SK-N-MC (cell line): ENCODE results near the gene CCDC154.

Source experiments
- DNase-seq: peaks from one replicate; pipeline ENCODE4 v3.0.0-alpha.2; 2011; ENCODE audit warnings: low read depth, low spot score
- H3K27ac ChIP-seq: fragments of 200-600 bp; sonication (generic); 2 replicates; pipeline ENCODE4 v1.5.1; 2016; ENCODE audit warnings: mixed run types
- H3K36me3 ChIP-seq: fragments of 200-600 bp; sonication (generic); 2 replicates; pipeline ENCODE4 v1.6.1; 2017; ENCODE audit warnings: antibody characterized with exemption, low read length, mixed read lengths; ENCODE audit not compliant: insufficient read depth
- H3K4me3 ChIP-seq: fragments of 200-600 bp; sonication (generic); 2 replicates; pipeline ENCODE4 v1.5.1; 2016
- H3K9ac ChIP-seq: fragments of 200-600 bp; sonication (generic); 2 replicates; pipeline ENCODE4 v1.8.0; 2017; ENCODE audit warnings: mixed run types, mixed read lengths; ENCODE audit not compliant: insufficient read length
- H3K9me3 ChIP-seq: fragments of 200-600 bp; sonication (generic); 2 replicates; pipeline ENCODE4 v1.6.1; 2017; ENCODE audit warnings: low read depth, mild to moderate bottlenecking, antibody characterized with exemption, low read length, moderate library complexity, mixed read lengths
- EZH2 ChIP-seq: fragments of 200-600 bp; sonication (generic); IDR thresholded peaks from one replicate; pipeline ENCODE4 v1.6.1; 2017; ENCODE audit warnings: antibody characterized with exemption
- FOXP2 ChIP-seq: optimal IDR thresholded peaks from 2 replicates; pipeline ENCODE3; 2011; ENCODE audit warnings: mild to moderate bottlenecking, moderate library complexity; ENCODE audit not compliant: insufficient read depth; ENCODE audit errors: extremely low read length, control extremely low read depth
- POLR2AphosphoS5 ChIP-seq: IDR thresholded peaks from 2 replicates; pipeline ENCODE4 v1.6.1; 2012; ENCODE audit warnings: mild to moderate bottlenecking, low read depth, low read length, borderline replicate concordance

Gene CCDC154

DNA sequence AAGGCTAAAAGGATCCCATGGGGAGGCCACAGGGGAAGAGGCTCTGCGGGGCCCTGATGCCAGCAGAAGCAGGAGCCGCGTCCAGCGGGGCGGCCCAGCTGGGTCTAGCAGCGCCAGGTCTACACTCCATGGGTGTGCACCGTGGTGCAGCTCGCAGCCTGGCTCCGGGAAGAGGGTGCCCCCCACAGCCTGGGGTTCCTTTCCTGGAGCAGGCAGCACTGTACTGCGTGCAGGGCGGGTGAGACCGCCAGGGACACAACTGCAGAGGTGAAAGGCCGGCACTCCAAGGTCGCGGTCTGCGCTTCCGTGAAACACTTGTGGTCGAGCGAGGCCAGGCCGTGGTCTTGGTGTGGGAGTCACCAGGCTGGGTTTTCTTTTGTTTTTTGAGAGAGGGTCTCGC lies 6.5 kb upstream of the CCDC154 start:
- H3K4me3 ChIP-seq, result no peak overlapping the region
- H3K9me3 ChIP-seq, result no peaks in the 10 kb centered on the region
- H3K9ac ChIP-seq, result no peak overlapping the region
- no peak for DNase-seq
- H3K27ac ChIP-seq, result no peak overlapping the region
- TF ChIP-seq POLR2AphosphoS5 (no peak), FOXP2 (no peak), EZH2 (no peak)
- H3K36me3 ChIP-seq, result peaks cover 5% of the 10 kb centered on the region; the same call in 1 of the 2 replicates

- TF ChIP-seq FOXP2, result no peak
- no peak for TF ChIP-seq EZH2
- no peak for TF ChIP-seq POLR2AphosphoS5
- Histone ChIP-seq H3K27ac (no peak overlapping the region), H3K9ac (no peak overlapping the region)
These were observed 5.9 kb upstream of the CCDC154 start for GRCh38 chr16:1450218-1450617.

DNA sequence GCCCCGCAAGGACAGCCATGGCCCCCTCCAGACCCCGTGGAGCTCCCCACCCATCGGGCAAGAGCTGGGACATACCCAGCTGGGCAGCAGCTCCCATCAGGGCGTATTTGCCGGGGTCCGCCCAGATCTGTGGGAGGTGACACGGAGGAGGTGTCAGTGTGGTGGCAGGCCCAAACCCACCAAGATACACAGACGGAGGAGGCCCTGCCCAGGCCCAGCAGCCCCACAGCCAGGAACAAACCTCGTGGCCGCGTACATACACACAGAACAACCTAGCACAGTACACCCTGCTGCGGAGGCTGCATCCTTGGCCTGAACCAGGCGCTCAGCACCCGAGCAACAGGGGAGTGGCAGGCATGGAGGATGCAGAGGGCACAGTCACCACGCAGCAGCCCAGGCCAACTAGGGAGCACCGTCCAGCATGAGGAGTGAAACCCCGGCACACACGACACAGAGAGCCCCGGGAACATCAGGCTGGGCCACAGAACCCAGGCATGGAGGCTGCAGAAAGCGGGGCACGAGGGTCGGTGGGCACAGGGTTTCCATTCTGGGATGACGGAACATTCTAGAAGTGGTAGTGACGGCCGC lies 4.9 kb upstream of the CCDC154 start:
- TF ChIP-seq EZH2, result no peak
- no peak for TF ChIP-seq POLR2AphosphoS5
- TF ChIP-seq FOXP2, result no peak
- no peak overlapping the region for H3K27ac ChIP-seq
- H3K9ac ChIP-seq, result no peak overlapping the region
- H3K36me3 ChIP-seq, result peaks cover 5% of the 10 kb centered on the region; the same call in 1 of the 2 replicates
- no peaks in the 10 kb centered on the region for H3K9me3 ChIP-seq
- H3K4me3 ChIP-seq, result no peak overlapping the region
- DNase-seq, result no peak

More at GRCh38 chr16:1450218-1450617, 5.9 kb upstream of the CCDC154 start:
- H3K36me3 ChIP-seq, result peaks cover 5% of the 10 kb centered on the region; the same call in 1 of the 2 replicates
- no peak for DNase-seq
- H3K9me3 ChIP-seq, result no peaks in the 10 kb centered on the region
- no peak overlapping the region for H3K4me3 ChIP-seq

DNA sequence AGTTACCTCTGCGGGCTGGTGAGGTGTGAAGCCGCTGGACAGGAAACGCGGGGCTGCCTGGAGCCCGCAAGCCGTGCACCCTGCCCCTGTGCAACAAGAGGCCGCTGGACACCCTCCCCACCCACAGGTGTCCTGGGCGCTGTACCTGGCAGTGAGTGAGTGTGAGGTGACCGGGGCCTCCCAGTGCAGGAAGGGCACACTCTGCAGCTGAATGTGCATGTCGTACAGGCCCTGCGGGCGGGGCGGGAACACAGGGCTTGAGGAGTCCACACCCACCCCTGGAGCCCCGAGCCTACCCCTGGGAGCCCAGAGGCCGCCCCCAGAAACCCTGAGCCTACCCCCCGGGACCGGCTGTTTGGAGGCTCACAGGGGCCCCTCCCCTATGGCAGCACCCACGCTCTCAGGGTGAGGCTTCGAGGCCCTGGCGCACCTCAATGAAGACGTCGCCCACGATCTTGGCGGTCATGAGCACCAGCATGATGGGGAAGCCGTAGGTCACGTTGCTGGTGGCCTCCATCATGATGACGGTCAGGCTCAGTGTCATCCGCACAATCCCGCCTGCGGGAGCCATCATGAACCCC lies 4.3 kb upstream of the CCDC154 start:
- TF ChIP-seq EZH2 (no peak), FOXP2 (no peak), POLR2AphosphoS5 (no peak)
- no peak overlapping the region for H3K9ac ChIP-seq
- no peak for DNase-seq
- no peak overlapping the region for H3K4me3 ChIP-seq
- peaks cover 3% of the 10 kb centered on the region; the same call in 1 of the 2 replicates for H3K36me3 ChIP-seq
- H3K9me3 ChIP-seq, result no peaks in the 10 kb centered on the region
- H3K27ac ChIP-seq, result no peak overlapping the region

GRCh38 chr16:1447965-1448364 lies 3.6 kb upstream of the CCDC154 start:
- no peaks in the 10 kb centered on the region; the same call in 1 of the 2 replicates for H3K36me3 ChIP-seq
- H3K4me3 ChIP-seq, result no peak overlapping the region
- TF ChIP-seq FOXP2, result no peak
- TF ChIP-seq EZH2, result no peak
- no peak for TF ChIP-seq POLR2AphosphoS5
- H3K27ac ChIP-seq, result no peak overlapping the region
- no peak overlapping the region for H3K9ac ChIP-seq
- H3K9me3 ChIP-seq, result no peaks in the 10 kb centered on the region
- no peak for DNase-seq

GRCh38 chr16:1446296-1447080 lies 2.1 kb upstream of the CCDC154 start:
- Histone ChIP-seq H3K4me3 (no peak overlapping the region), H3K9me3 (no peaks in the 10 kb centered on the region), H3K27ac (no peak overlapping the region), H3K9ac (no peak overlapping the region), H3K36me3 (no peaks in the 10 kb centered on the region; the same call in 1 of the 2 replicates)
- TF ChIP-seq POLR2AphosphoS5 (no peak), EZH2 (no peak), FOXP2 (no peak)
- DNase-seq, result no peak

DNA sequence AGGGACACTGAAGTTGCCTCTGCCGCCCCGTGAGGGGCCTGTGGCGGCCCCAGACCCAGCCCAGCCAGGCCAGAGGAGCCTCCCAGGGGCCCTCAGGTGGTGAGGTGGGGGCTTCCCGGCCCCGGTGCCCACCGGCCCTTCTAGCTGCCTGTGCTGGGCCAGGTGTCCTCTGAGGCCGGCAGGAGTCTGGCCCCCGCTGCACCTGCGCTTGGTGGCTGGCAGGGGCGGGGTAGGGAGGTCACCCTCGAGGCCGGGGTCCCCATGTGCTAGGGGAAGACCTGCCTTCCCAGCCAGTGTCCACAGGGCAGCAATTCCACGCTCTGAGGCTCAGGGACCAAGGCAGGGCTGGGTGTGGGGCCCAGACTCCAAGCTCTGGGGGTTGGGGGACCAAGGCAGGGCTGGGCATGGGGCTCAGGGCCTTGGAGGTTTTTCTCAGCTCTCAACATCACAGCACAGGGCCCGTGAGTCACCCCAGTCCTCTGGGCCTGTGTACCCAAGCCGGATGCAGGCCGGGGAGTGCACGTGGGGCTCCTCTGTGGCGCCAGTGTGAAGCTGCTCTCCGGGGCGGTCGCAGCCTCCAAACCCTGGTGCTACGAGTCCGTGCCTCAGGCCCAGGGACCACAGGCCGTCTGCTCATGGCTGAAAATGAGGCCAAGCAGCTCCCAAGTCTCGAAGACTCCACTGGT lies 1.3 kb upstream of the CCDC154 start:
- Histone ChIP-seq H3K9ac (no peak overlapping the region), H3K27ac (no peak overlapping the region), H3K9me3 (no peaks in the 10 kb centered on the region), H3K36me3 (no peaks in the 10 kb centered on the region), H3K4me3 (no peak overlapping the region)
- TF ChIP-seq POLR2AphosphoS5, result no peak
- no peak for TF ChIP-seq FOXP2
- TF ChIP-seq EZH2, result no peak
- DNase-seq, result no peak

- Histone ChIP-seq H3K36me3 (no peaks in the 10 kb centered on the region), H3K4me3 (no peak overlapping the region), H3K27ac (no peak overlapping the region), H3K9me3 (no peaks in the 10 kb centered on the region), H3K9ac (no peak overlapping the region)
- TF ChIP-seq EZH2 (no peak), FOXP2 (no peak), POLR2AphosphoS5 (no peak)
- DNase-seq, result no peak
These were observed 568 bp upstream of the CCDC154 start for GRCh38 chr16:1444730-1445517.
